Keratinocyte (primary cell): ENCODE data around the gene R3HCC1L. TPM values are rescaled to one million over a fixed set of nuclear protein-coding genes. Genes with fewer than 3 reads are reported as not detected.

Experiments used
- DNase-seq: peaks from one replicate; pipeline ENCODE4 v3.0.0-alpha.2; 2011; ENCODE audit warnings: low read depth, missing footprints, low spot score
- FAIRE-seq: peaks from 2 replicates; lab custom pipeline; 2011; peaks lifted over from hg19 to GRCh38; lab: Jason Lieb, UNC
- H2AFZ ChIP-seq: 2 replicates; pipeline ENCODE4 v1.6.0; 2012; ENCODE audit warnings: low read length, control low read depth, inconsistent platforms; ENCODE audit not compliant: control insufficient read depth
- H3K27ac ChIP-seq: 2 replicates; pipeline ENCODE4 v1.5.1; 2011; ENCODE audit warnings: low read length; ENCODE audit not compliant: control insufficient read depth, insufficient read depth
- H3K27me3 ChIP-seq: 3 replicates; pipeline ENCODE4 v1.6.0; 2011; ENCODE audit warnings: low read length; ENCODE audit not compliant: control insufficient read depth, insufficient read depth; ENCODE audit errors: extremely low read depth
- H3K36me3 ChIP-seq, 2 experiments: 2 replicates in 1 of 2; 3 replicates in 1 of 2; pipeline ENCODE4 v1.5.1; 2011; ENCODE audit warnings: low read length in 2 of 2, mild to moderate bottlenecking in 1 of 2; ENCODE audit not compliant: control insufficient read depth in 2 of 2, insufficient read depth in 2 of 2; ENCODE audit errors: extremely low read depth in 1 of 2
- H3K4me1 ChIP-seq: 3 replicates; pipeline ENCODE4 v1.5.1; 2011; ENCODE audit warnings: low read length; ENCODE audit not compliant: control insufficient read depth, insufficient read depth; ENCODE audit errors: extremely low read depth
- H3K4me2 ChIP-seq: 3 replicates; pipeline ENCODE4 v1.6.0; 2011; ENCODE audit warnings: low read depth, low read length; ENCODE audit not compliant: control insufficient read depth, insufficient read depth; ENCODE audit errors: extremely low read depth
- H3K4me3 ChIP-seq, 3 experiments: fragments of 200-600 bp in 1 of 3; sonication (generic) in 1 of 3; 2 replicates in 2 of 3; 3 replicates in 1 of 3; pipeline ENCODE4 v1.5.1; 2011 to 2016; ENCODE audit warnings: low read length in 3 of 3, mild to moderate bottlenecking in 3 of 3, control low read depth in 2 of 3, inconsistent platforms in 1 of 3, low read depth in 1 of 3, mixed read lengths in 1 of 3, mixed run types in 1 of 3, moderate library complexity in 1 of 3; ENCODE audit not compliant: control insufficient read depth in 2 of 3, insufficient read depth in 2 of 3; ENCODE audit errors: extremely low read depth in 1 of 3
- H3K79me2 ChIP-seq: 2 replicates; pipeline ENCODE4 v1.6.0; 2012; ENCODE audit warnings: low read length; ENCODE audit not compliant: control insufficient read depth, insufficient read depth
- H3K9ac ChIP-seq: 3 replicates; pipeline ENCODE4 v1.6.0; 2011; ENCODE audit warnings: low read length; ENCODE audit not compliant: control insufficient read depth, insufficient read depth; ENCODE audit errors: extremely low read depth
- H3K9me1 ChIP-seq: 3 replicates; pipeline ENCODE4 v1.6.0; 2011; ENCODE audit warnings: low read length; ENCODE audit not compliant: control insufficient read depth, insufficient read depth; ENCODE audit errors: extremely low read depth
- H3K9me3 ChIP-seq: 2 replicates; pipeline ENCODE4 v1.5.1; 2012; ENCODE audit warnings: low read depth, low read length; ENCODE audit not compliant: control insufficient read depth
- H4K20me1 ChIP-seq: 3 replicates; pipeline ENCODE4 v1.6.0; 2011; ENCODE audit warnings: low read length; ENCODE audit not compliant: control insufficient read depth, insufficient read depth; ENCODE audit errors: extremely low read depth
- CTCF ChIP-seq, 3 experiments: IDR thresholded peaks in 1 of 3; conservative IDR thresholded peaks in 1 of 3; optimal IDR thresholded peaks in 1 of 3; 2 replicates in 2 of 3; 3 replicates in 1 of 3; pipeline versions ENCODE3 to v1.5.1; 2011; ENCODE audit warnings: low read length in 3 of 3, mild to moderate bottlenecking in 3 of 3, moderate library complexity in 2 of 3, control low read depth in 1 of 3, inconsistent platforms in 1 of 3; ENCODE audit not compliant: insufficient read depth in 2 of 3; ENCODE audit errors: extremely low read depth in 1 of 3
- EZH2 ChIP-seq: IDR thresholded peaks from one replicate; pipeline ENCODE4 v1.6.1; 2012; ENCODE audit warnings: inconsistent platforms, mild to moderate bottlenecking, low read length, moderate library complexity
- dilution Hi-C: fragments of 300-500 bp; cut with MboI; formaldehyde crosslinking; loops from one replicate; pipeline ENCODE4 v1.7.0; 2020; ENCODE audit warnings: low sequenced_read_pairs; ENCODE audit not compliant: extremely low pct_ligation_motif_present
- polyA plus RNA-seq, 5 experiments: library from polyadenylated mRNA; depleted of rRNA in 3 of 5; stranded (reverse) in 3 of 5; stranded (forward) in 1 of 5; unstranded in 1 of 5; fragments of >200 nt; gene quantifications; 1 replicate in 1 of 5; 2 replicates in 3 of 5; 3 replicates in 1 of 5; pipeline versions ENCODE4 v1.2.1 to v1.2.3, GENCODE V29; 2011 to 2012; ENCODE audit warnings: missing spikeins in 2 of 5, low read depth in 1 of 5, low replicate concordance in 1 of 5

Gene R3HCC1L
- polyA plus RNA-seq, 1 donor (not counting 4 experiments of a cell fraction or from before 2014, with no cell fraction given), result 11.7 TPM

GRCh38 chr10:98285416-98285815 lies 151.0 kb downstream of the R3HCC1L start:
- Histone ChIP-seq H3K4me2 (no peak overlapping the region), H4K20me1 (no peaks in the 10 kb centered on the region), H3K79me2 (no peaks in the 10 kb centered on the region), H3K27ac (no peak overlapping the region), H2AFZ (no peak overlapping the region), H3K9me1 (no peaks in the 10 kb centered on the region), H3K9me3 (no peaks in the 10 kb centered on the region), H3K27me3 (peaks cover 17% of the 10 kb centered on the region), H3K36me3 (no peaks in the 10 kb centered on the region), H3K4me3 (no peak overlapping the region), H3K9ac (no peak overlapping the region), H3K4me1 (no peaks in the 10 kb centered on the region)
- FAIRE-seq (no peak), DNase-seq (no peak)
- TF ChIP-seq EZH2, result no peak
- TF ChIP-seq CTCF (optimal IDR thresholded peaks at IDR 0.05 in 1 of 3, IDR thresholded peaks at IDR 0.05 in 1 of 3, conservative IDR thresholded peaks at IDR 0.05 in 1 of 3; ENCODE audit: extremely low read depth in 1 of 3, insufficient read depth in 2 of 3, low read length in 3 of 3), result no peak
- dilution Hi-C loops, result no loop called here

GRCh38 chr10:98286419-98286818 lies 152.0 kb downstream of the R3HCC1L start:
- Histone ChIP-seq H3K9ac (no peak overlapping the region), H3K9me1 (no peaks in the 10 kb centered on the region), H3K4me1 (no peaks in the 10 kb centered on the region), H3K4me3 (no peak overlapping the region), H3K27me3 (peaks cover 17% of the 10 kb centered on the region), H3K79me2 (no peaks in the 10 kb centered on the region), H3K36me3 (no peaks in the 10 kb centered on the region), H4K20me1 (no peaks in the 10 kb centered on the region), H3K4me2 (no peak overlapping the region), H3K27ac (no peak overlapping the region), H3K9me3 (no peaks in the 10 kb centered on the region), H2AFZ (no peak overlapping the region)
- dilution Hi-C loops, result no loop called here
- DNase-seq, result no peak
- TF ChIP-seq EZH2, result no peak
- no peak for FAIRE-seq

- peaks cover 10% of the 10 kb centered on the region for H3K27me3 ChIP-seq
- H2AFZ ChIP-seq, result no peak overlapping the region
- no peaks in the 10 kb centered on the region for H3K79me2 ChIP-seq
- dilution Hi-C loops, result no loop called here
- no peak overlapping the region for H3K4me3 ChIP-seq
- H3K9me1 ChIP-seq, result no peaks in the 10 kb centered on the region
- no peaks in the 10 kb centered on the region for H3K36me3 ChIP-seq
- H3K27ac ChIP-seq, result no peak overlapping the region
- no peaks in the 10 kb centered on the region for H4K20me1 ChIP-seq
- H3K4me1 ChIP-seq, result no peaks in the 10 kb centered on the region
- TF ChIP-seq EZH2 (no peak), CTCF (optimal IDR thresholded peaks at IDR 0.05 in 1 of 3, IDR thresholded peaks at IDR 0.05 in 1 of 3, conservative IDR thresholded peaks at IDR 0.05 in 1 of 3; ENCODE audit: extremely low read depth in 1 of 3, insufficient read depth in 2 of 3, low read length in 3 of 3) (no peak)
- no peak for DNase-seq
- no peak overlapping the region for H3K4me2 ChIP-seq
- no peak overlapping the region for H3K9ac ChIP-seq
- no peak for FAIRE-seq
- no peaks in the 10 kb centered on the region for H3K9me3 ChIP-seq
These were observed 152.9 kb downstream of the R3HCC1L start for GRCh38 chr10:98287321-98287720.
